Chondrocyte (in vitro differentiated cells): ENCODE results near the gene PLEKHG2. TPM values are rescaled to one million over a fixed set of nuclear protein-coding genes. Genes with fewer than 3 reads are reported as not detected.
A peak's percentile ranks its signal among the peaks of the same experiment; 100 is the strongest.

Source experiments
- DNase-seq: peaks from one replicate; pipeline ENCODE4 v3.0.0; 2021; ENCODE audit warnings: mixed read lengths, low spot score
- H3K27ac Mint-ChIP-seq: one replicate; pipeline ENCODE4 v1.8.0; 2021; ENCODE audit warnings: mild to moderate bottlenecking, moderate library complexity, mixed read lengths; ENCODE audit not compliant: unreplicated experiment
- H3K27me3 Mint-ChIP-seq: 2 replicates; pipeline ENCODE4 v1.8.0; 2021; ENCODE audit warnings: low read depth, mixed read lengths
- H3K36me3 Mint-ChIP-seq: 2 replicates; pipeline ENCODE4 v1.8.0; 2021; ENCODE audit warnings: low read depth, mixed read lengths
- H3K4me1 Mint-ChIP-seq: 2 replicates; pipeline ENCODE4 v1.8.0; 2021; ENCODE audit warnings: low read depth, mild to moderate bottlenecking, mixed read lengths
- H3K4me3 Mint-ChIP-seq: one replicate; pipeline ENCODE4 v1.8.0; 2021; ENCODE audit warnings: mild to moderate bottlenecking, moderate library complexity, mixed read lengths; ENCODE audit not compliant: unreplicated experiment
- H3K9me3 Mint-ChIP-seq: 2 replicates; pipeline ENCODE4 v1.8.0; 2021; ENCODE audit warnings: low read depth, mixed read lengths
- total RNA-seq: library from RNA; stranded (reverse); gene quantifications from 3 replicates; pipeline ENCODE4 v1.2.1, GENCODE V29; 2021
- TF ChIP-seq, protein P1 (sequence below): fragments of 200-600 bp; sonication (generic); IDR thresholded peaks from 2 replicates; pipeline ENCODE4 v1.5.0; 2021; ENCODE audit warnings: antibody characterized with exemption, mild to moderate bottlenecking, moderate library complexity

PLEKHG2 gene
- total RNA-seq, 1 donor from 2014 or later = 150 TPM

DNA sequence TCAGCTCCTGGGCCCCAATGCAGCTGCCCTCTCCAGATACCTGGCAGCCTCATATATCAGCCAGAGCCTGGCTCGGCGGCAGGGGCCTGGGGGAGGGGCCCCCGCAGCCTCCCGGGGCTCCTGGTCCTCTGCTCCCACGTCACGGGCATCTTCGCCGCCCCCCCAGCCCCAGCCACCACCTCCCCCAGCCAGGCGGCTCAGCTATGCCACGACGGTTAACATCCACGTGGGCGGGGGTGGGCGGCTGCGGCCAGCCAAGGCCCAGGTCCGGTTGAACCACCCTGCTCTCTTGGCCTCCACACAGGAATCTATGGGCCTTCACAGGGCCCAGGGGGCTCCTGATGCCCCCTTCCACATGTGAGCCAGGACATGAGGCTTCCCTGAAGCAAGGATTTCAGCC lies 12.5 kb downstream of the PLEKHG2 start:
- H3K9me3 Mint-ChIP-seq = peaks cover 3% of the 10 kb centered on the region
- H3K27me3 Mint-ChIP-seq = no peaks in the 10 kb centered on the region
- no peak for DNase-seq
- TF ChIP-seq, protein P1, sequence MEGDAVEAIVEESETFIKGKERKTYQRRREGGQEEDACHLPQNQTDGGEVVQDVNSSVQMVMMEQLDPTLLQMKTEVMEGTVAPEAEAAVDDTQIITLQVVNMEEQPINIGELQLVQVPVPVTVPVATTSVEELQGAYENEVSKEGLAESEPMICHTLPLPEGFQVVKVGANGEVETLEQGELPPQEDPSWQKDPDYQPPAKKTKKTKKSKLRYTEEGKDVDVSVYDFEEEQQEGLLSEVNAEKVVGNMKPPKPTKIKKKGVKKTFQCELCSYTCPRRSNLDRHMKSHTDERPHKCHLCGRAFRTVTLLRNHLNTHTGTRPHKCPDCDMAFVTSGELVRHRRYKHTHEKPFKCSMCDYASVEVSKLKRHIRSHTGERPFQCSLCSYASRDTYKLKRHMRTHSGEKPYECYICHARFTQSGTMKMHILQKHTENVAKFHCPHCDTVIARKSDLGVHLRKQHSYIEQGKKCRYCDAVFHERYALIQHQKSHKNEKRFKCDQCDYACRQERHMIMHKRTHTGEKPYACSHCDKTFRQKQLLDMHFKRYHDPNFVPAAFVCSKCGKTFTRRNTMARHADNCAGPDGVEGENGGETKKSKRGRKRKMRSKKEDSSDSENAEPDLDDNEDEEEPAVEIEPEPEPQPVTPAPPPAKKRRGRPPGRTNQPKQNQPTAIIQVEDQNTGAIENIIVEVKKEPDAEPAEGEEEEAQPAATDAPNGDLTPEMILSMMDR = no peak
- H3K36me3 Mint-ChIP-seq = peaks cover 31% of the 10 kb centered on the region
- H3K4me3 Mint-ChIP-seq = no peak overlapping the region
- peaks cover 45% of the 10 kb centered on the region for H3K4me1 Mint-ChIP-seq
- H3K27ac Mint-ChIP-seq = no peak overlapping the region

DNA sequence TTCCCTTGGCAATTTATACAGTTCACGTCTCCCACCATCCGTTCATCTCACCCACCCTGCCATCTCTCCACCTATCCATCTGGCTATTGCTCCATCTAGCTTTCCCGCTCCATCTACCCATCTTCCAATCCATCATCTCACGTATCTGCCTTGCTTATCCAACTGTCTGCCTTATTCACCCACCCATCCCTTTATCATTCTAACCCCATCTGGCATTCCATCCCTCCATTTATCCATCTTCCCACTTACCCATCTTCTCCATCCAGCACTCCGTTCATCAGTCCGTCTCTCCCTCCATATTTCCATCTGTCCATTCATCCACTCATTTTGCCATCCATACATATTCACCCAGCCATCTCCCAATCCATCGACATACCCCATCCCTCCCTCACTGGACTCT lies 13.3 kb downstream of the PLEKHG2 start:
- Mint-ChIP-seq H3K27me3 (no peaks in the 10 kb centered on the region), H3K4me1 (peaks cover 50% of the 10 kb centered on the region), H3K27ac (peak overlapping the region; percentile 72), H3K9me3 (peaks cover 3% of the 10 kb centered on the region), H3K36me3 (peaks cover 26% of the 10 kb centered on the region), H3K4me3 (no peak overlapping the region)
- TF ChIP-seq, protein P1 = no peak
- no peak for DNase-seq

DNA sequence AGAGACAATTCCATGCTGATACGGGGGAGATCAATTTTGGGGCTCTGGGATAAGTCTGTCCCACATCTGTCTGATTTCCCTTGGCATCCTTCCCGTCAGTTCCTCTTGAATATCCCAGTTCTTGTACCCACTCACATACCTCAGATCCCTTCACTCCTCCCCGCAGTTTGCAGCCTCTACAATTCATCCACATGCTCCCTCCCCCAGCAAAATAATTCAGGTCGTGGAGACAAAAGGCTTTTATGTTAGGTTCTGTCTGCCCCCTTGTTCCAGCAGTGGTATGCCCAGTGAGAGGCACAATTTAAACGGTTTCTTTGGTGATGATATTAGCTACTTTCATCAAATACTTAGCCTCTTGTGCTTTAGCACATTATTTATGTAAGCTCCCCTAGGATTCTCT lies 13.7 kb downstream of the PLEKHG2 start:
- Mint-ChIP-seq H3K4me1 (peaks cover 55% of the 10 kb centered on the region), H3K27me3 (no peaks in the 10 kb centered on the region), H3K9me3 (peaks cover 3% of the 10 kb centered on the region), H3K36me3 (peaks cover 26% of the 10 kb centered on the region), H3K27ac (peak overlapping the region; percentile 72), H3K4me3 (no peak overlapping the region)
- TF ChIP-seq, protein P1 = no peak
- DNase-seq = no peak

DNA sequence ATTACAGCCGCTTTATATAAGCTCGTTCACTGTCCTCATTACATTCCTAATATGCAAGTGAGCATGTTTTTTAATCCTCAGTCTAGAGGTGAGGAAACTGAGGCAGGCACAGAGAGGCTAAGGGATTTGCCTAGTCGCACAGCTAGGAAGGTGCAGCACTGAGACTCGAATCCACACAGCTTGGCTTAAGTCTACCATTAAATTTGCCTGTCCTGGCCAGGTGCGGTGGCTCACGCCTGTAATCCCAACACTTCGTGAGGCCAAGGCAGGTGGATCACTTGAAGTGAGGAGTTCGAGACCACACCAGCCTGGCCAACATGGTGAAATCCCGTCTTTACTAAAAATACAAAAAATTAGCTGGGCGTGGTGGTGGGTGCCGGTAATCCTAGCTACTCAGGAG lies 15.2 kb downstream of the PLEKHG2 start:
- H3K36me3 Mint-ChIP-seq = peaks cover 26% of the 10 kb centered on the region
- H3K4me1 Mint-ChIP-seq = peaks cover 56% of the 10 kb centered on the region
- no peak for DNase-seq
- peaks cover 3% of the 10 kb centered on the region for H3K9me3 Mint-ChIP-seq
- H3K4me3 Mint-ChIP-seq = no peak overlapping the region
- TF ChIP-seq, protein P1 = no peak
- peak overlapping the region; percentile 92 for H3K27ac Mint-ChIP-seq
- no peaks in the 10 kb centered on the region for H3K27me3 Mint-ChIP-seq

DNA sequence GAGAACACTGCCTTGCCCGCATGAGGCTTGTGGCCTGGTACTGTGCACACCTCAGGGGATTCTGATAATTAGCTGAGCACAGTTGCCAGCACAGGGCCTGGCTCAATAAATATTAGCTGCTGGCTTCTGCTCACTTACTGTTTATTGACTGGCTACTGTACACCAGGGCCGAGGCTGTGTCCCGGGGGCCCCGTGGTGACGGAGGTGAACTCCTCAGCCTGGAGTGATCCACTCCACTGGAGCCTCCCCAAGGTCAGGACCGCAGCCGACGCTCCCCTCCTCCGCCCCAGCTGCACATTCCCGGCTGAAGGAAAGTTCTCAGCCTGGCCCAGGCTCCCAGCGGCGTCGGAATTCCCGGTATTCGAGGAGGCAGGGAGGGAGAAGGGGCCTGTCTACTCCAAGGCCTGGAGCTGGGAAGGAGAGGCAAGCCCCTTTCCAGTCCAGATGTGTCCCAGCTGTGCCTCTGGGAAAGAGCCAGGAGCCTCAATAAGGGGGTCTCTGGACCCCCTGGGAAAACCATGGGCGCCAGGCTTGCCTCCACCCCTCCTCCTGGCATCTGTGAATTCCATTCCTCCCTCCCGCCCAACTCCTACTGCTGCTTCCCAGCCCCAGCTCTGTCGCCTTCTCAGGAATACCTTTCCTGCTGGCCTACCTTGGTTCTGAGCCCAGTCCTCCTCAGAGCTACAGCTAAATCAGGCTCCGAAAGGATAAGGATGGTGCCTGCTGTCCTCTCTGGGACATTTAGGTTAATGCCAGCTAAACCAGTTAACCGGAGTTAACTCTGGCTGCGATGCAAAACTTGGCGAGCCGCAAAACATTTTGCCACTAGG lies 16.0 kb downstream of the PLEKHG2 start:
- Mint-ChIP-seq H3K36me3 (peaks cover 29% of the 10 kb centered on the region), H3K4me3 (peak overlapping the region; percentile 19), H3K4me1 (peaks cover 56% of the 10 kb centered on the region), H3K27me3 (no peaks in the 10 kb centered on the region), H3K9me3 (peaks cover 3% of the 10 kb centered on the region), H3K27ac (peak overlapping the region; percentile 92)
- no peak for DNase-seq
- TF ChIP-seq, protein P1 = peak; percentile 38
